Nephron (organoid): ENCODE results near the gene PCCA.
"Not testable (repeated sequence)": the region's sequence is repeated elsewhere in the genome, so short reads cannot be mapped to it uniquely, and the experiment has no call there.

Experiments
- H3K27ac Mint-ChIP-seq, 3 experiments: 2 replicates each; pipeline ENCODE4 v1.8.0; 2020; ENCODE audit warnings: mixed read lengths in 3 of 3, mild to moderate bottlenecking in 2 of 3, moderate library complexity in 1 of 3
- H3K27me3 Mint-ChIP-seq: 2 replicates; pipeline ENCODE4 v1.8.0; 2021; ENCODE audit warnings: low read depth, mild to moderate bottlenecking, moderate library complexity, mixed read lengths
- H3K36me3 Mint-ChIP-seq: 2 replicates; pipeline ENCODE4 v1.8.0; 2020; ENCODE audit warnings: low read depth, mixed read lengths
- H3K4me1 Mint-ChIP-seq: 2 replicates; pipeline ENCODE4 v1.8.0; 2020; ENCODE audit warnings: mixed read lengths
- H3K4me3 Mint-ChIP-seq, 3 experiments: 2 replicates each; pipeline ENCODE4 v1.8.0; 2020; ENCODE audit warnings: mild to moderate bottlenecking in 3 of 3, mixed read lengths in 3 of 3, moderate library complexity in 2 of 3
- H3K9me3 Mint-ChIP-seq: 2 replicates; pipeline ENCODE4 v1.8.0; 2020; ENCODE audit warnings: mixed read lengths
- CTCF ChIP-seq, 3 experiments: fragments of 200-600 bp; sonication (generic); IDR thresholded peaks; one replicate each; pipeline ENCODE4 v1.5.0; 2021; ENCODE audit warnings: antibody characterized with exemption in 3 of 3; ENCODE audit not compliant: unreplicated experiment in 3 of 3

Gene PCCA

DNA sequence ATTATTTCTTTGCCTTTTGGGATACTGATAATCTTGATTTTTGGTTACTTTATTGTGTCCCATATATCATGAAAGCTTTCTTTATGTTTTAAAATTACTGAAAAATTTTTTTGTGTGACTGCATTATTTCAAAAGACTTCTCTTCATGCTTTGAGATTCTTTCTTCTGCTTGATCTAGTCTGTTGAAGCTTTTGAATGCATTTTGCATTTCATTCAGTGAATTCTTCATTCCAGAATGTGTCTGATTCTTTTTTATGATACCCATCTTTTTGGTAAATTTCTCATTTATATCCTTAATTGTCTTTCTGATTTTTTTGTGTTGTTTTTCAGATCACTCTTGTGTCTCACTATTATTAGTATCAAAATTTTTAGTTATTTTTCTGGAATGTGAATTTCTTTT, 289.6 kb downstream of the PCCA start:
- peaks cover 81% of the 10 kb centered on the region for H3K36me3 Mint-ChIP-seq
- H3K27ac Mint-ChIP-seq: no peak overlapping the region
- TF ChIP-seq CTCF (IDR thresholded peaks at IDR 0.05; ENCODE audit: unreplicated experiment in 3 of 3): no peak
- H3K27me3 Mint-ChIP-seq: no peaks in the 10 kb centered on the region
- peaks cover 46% of the 10 kb centered on the region for H3K9me3 Mint-ChIP-seq
- H3K4me1 Mint-ChIP-seq: no peaks in the 10 kb centered on the region
- no peak overlapping the region for H3K4me3 Mint-ChIP-seq

DNA sequence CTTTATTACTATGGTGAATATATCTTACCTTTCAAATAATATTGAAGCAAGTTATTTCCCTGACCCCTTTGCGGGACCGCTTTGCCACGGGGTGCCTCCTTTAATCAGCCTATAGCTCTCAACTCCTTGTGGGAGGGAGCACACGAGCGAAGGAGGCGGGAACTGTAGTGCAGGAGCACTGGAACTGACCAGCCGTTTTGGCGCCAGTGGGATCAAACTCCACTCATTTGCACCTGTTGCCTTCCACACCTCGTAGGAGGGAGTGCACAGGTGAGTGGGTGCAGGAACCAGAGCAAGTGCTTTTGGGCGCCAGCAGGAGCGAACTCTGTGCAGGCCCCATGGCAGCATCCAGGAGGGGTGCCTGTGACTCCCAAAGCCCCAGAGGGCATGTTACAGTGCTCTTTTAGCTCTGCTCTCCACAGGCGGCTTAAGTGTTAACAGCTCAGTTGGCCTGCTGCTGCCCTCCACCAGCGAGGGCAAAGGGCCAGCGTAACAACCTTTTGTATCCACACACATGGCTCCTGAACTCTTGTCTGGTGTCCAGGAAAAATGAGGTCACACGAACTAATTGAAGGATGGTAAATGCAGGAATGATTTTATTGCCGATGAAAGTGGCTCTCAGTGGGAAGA, 292.8 kb downstream of the PCCA start:
- no peak for TF ChIP-seq CTCF (IDR thresholded peaks at IDR 0.05; ENCODE audit: unreplicated experiment in 3 of 3)
- no peaks in the 10 kb centered on the region for H3K27me3 Mint-ChIP-seq
- peaks cover 58% of the 10 kb centered on the region for H3K36me3 Mint-ChIP-seq
- H3K27ac Mint-ChIP-seq: no peak overlapping the region
- no peak overlapping the region for H3K4me3 Mint-ChIP-seq
- no peaks in the 10 kb centered on the region for H3K4me1 Mint-ChIP-seq
- H3K9me3 Mint-ChIP-seq: peaks cover 34% of the 10 kb centered on the region

GRCh38 chr13:100382785-100383184, 293.9 kb downstream of the PCCA start:
- no peak for TF ChIP-seq CTCF (IDR thresholded peaks at IDR 0.05; ENCODE audit: unreplicated experiment in 3 of 3)
- H3K4me1 Mint-ChIP-seq: no peaks in the 10 kb centered on the region
- H3K27ac Mint-ChIP-seq: no peak overlapping the region
- H3K4me3 Mint-ChIP-seq: no peak overlapping the region
- peaks cover 54% of the 10 kb centered on the region for H3K36me3 Mint-ChIP-seq
- no peaks in the 10 kb centered on the region for H3K27me3 Mint-ChIP-seq
- peaks cover 26% of the 10 kb centered on the region for H3K9me3 Mint-ChIP-seq

- Mint-ChIP-seq H3K4me3 (no peak overlapping the region), H3K36me3 (peaks cover 20% of the 10 kb centered on the region), H3K4me1 (no peaks in the 10 kb centered on the region), H3K27me3 (no peaks in the 10 kb centered on the region), H3K9me3 (peaks cover under 1% of the 10 kb centered on the region), H3K27ac (no peak overlapping the region)
- TF ChIP-seq CTCF (IDR thresholded peaks at IDR 0.05; ENCODE audit: unreplicated experiment in 3 of 3): no peak
Observed at GRCh38 chr13:100387416-100387815, 298.5 kb downstream of the PCCA start.

DNA sequence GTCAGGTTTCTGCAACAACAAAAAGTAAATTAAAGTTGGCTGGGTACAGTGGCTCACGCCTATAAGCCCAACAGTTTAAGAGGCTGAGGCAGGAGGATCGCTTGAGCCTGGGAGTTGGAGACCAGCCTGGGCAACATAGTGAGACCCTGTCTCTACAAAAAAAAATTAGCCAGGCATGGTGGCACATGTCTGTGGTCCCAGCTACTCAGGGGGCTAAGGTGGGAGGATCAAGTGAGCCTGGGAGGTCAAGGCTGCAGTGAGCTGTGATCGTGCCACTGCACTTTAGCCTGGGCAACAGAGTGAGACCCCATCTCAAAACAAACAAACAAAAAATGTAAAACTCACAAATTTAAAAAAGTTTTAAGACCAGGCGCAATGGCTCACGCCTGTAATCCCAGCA, 299.3 kb downstream of the PCCA start:
- not testable (repeated sequence) for H3K9me3 Mint-ChIP-seq, H3K4me1 Mint-ChIP-seq, H3K27me3 Mint-ChIP-seq, H3K27ac Mint-ChIP-seq, H3K4me3 Mint-ChIP-seq
- H3K36me3 Mint-ChIP-seq: peaks cover 16% of the 10 kb centered on the region

GRCh38 chr13:100388923-100389322, 300.0 kb downstream of the PCCA start:
- H3K36me3 Mint-ChIP-seq: peaks cover 16% of the 10 kb centered on the region

More at GRCh38 chr13:100388923-100389322, 300.0 kb downstream of the PCCA start:
- H3K9me3 Mint-ChIP-seq: no peaks in the 10 kb centered on the region
- TF ChIP-seq CTCF (IDR thresholded peaks at IDR 0.05; ENCODE audit: unreplicated experiment in 3 of 3): no peak
- H3K27me3 Mint-ChIP-seq: no peaks in the 10 kb centered on the region
- H3K4me1 Mint-ChIP-seq: peaks cover 11% of the 10 kb centered on the region
- H3K4me3 Mint-ChIP-seq: no peak overlapping the region
- H3K27ac Mint-ChIP-seq: no peak overlapping the region
